HTERT RPE-1 (cell line): ENCODE data around the gene SLC5A5.

ENCODE experiments used
- in situ Hi-C: fragments of 300-500 bp; cut with MboI; formaldehyde crosslinking; loops from 4 replicates; pipeline ENCODE4 v1.14.3; 2020; ENCODE audit warnings: low sequenced_read_pairs

SLC5A5 gene

DNA sequence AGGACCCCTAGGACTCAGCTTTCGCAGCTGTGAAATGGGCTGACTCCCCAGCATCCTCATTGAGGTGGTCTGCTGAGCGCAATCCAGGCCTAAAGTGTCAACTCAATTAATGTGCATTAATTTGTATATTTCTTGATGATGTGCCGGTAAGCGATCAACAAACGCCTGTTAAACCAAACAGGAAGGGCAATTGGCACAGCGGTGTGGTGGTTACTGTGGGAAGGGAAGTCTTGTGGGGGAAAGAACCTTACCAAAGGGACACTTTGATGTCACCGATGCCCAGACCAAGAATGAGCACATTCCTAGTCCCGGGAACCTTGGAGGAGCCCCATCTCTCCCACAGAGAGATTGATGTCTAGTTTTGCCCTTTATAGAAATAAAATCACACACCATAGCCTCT, 25.6 kb upstream of the SLC5A5 start:
- in situ Hi-C loops, result no loop called here

GRCh38 chr19:17847538-17848366, 24.0 kb upstream of the SLC5A5 start, which contains the start of gene JAK3:
Gene JAK3 (minus strand): TSS chr19:17847982. CDS start chr19:17844417, 3,565 bp downstream.
- in situ Hi-C loops, result no loop called here

DNA sequence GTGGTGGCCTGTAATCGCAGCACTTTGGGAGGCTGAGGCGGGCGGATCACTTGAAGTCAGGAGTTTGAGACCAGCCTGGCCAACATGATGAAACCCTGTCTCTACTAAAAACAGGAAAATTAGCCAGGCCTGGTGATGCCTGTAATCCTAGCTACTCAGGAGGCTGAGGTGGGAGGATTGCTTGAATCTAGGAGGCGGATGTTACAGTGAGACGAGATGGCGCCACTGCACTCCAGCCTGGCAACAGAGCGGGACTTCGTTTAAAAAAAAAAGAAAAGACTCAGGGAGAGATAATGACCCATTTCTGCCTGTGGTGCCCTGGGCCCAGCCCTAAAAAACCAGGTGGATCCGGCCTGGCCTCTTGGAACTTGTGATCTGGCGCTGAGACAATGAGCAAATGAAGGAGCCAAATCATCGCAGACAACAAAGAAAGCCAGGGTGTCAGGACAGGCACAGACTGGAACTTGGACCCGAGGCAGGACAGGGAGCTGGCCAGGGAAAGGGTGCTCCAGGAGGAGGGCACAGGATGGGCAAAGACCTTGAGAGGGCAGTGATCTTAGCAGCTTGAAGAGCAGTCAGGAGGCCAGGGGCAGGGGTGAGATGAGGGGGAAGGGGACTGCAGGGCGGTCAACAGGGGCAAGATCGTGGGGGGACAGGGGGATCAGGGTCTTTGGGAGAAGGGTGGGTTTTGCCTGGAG, 23.0 kb upstream of the SLC5A5 start:
- in situ Hi-C loops, result no loop called here

DNA sequence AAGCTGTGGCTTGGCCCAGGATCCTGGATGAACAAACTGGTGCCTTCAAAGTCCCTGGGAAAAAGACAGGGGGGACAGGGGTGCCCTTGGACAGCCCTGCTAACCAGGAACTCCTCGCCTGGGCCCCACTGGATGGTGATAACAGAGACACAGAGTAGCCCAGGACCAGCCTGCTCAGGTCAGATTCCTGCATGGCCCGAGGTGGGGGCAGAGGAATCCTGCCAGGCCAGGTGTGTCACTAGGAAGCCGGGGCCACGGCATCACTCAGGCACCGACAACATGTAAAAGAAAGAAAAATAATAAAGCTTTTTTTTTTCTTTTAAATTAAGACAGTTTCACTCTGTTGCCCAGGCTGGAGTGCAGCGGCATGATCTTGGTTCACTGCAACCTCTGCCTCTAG, 17.7 kb upstream of the SLC5A5 start:
- in situ Hi-C loops, result no loop called here

- in situ Hi-C loops, result no loop called here
These were observed 16.2 kb upstream of the SLC5A5 start for GRCh38 chr19:17855280-17856152.

DNA sequence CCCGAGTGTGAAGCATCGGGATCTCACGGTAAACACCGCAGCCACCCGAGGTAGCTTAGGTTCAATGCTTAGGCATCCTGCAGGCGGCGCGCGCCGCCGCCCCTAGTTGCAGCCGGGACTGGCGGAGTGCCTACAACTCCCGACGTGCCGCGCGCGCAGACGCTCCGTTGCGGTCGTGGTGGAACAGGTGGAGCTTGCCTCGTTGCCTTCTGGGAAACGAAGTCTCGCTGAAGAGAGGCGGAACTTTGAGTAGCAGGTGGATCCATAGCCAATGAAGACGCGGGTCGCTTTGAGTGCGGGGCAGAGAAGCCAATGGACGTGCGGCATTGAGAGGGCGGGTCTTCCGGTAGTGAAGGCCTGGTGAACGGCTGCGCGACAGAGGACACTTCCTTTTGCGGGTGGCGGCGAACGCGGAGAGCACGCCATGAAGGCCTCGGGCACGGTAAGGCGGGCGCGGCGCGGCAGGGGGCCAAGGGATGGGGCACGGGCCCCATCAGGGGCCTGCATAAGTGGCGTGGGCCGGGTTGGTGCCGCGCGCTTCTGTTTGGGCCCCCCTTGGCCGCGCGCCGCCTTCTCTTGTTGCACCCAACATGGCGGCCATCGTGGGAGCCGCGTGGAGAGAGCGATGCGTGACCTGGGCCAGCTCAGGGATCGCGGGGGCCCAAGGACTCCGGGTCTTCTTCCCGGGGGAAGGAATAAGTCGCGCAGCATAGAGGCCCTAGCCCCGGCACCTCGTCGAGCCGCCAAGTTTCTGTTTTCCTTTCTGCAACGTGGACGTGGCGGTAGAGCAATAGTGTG, 12.0 kb upstream of the SLC5A5 start, which contains the start of gene RPL18A:
Gene RPL18A (plus strand): TSS at position 378 of the 798 bp plus-strand sequence. CDS start 47 bp downstream, at position 425.
- in situ Hi-C loops, result no loop called here

- in situ Hi-C loops, result no loop called here
These were observed 11.3 kb upstream of the SLC5A5 start for GRCh38 chr19:17860331-17860992.

DNA sequence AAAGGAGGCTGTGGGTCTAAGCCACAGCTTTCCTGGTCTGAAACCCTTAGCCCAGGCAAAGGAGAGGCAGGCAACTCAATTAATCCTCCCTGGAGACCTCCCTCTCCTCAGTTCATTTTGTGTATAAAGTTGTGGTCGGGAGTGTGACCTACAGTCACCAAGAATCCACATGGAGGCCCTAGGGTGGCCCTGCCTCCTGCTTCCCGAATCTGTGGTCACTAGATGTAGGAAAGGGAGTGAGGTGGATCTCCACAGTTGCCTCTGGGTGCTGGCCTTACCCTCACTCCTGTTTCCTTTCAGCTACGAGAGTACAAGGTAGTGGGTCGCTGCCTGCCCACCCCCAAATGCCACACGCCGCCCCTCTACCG, 10.8 kb upstream of the SLC5A5 start:
- in situ Hi-C loops, result no loop called here

GRCh38 chr19:17861542-17862402, 10.0 kb upstream of the SLC5A5 start:
- in situ Hi-C loops, result no loop called here

DNA sequence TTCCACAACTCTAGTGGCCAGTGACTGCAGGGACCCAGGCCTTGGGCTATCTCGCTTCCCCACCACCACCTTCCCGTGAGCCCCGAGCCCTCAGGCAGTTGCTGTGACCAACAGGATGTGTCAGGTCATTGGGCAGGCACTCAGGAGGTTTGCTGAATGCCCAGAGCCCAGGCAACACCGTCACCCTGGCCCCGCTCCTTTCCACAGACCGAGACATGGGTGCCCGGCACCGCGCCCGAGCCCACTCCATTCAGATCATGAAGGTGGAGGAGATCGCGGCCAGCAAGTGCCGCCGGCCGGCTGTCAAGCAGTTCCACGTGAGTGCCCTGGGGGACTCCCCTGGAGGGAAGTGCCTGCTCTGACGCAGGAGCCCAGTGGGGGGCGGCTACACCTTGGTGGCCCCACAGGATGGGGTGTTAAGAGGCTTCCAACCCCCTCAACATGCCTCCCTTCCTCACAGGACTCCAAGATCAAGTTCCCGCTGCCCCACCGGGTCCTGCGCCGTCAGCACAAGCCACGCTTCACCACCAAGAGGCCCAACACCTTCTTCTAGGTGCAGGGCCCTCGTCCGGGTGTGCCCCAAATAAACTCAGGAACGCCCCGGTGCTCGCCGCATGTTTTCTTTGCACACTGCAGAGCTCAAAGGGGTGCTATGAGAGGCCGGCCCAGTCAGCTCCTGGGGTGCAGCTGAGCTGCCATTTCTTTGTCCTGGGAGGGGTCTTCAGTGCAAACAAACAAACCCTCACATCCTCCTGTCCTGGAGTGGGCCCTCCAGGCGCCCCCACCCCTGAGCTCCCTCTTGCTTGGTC, 8.8 kb upstream of the SLC5A5 start:
- in situ Hi-C loops, result no loop called here

DNA sequence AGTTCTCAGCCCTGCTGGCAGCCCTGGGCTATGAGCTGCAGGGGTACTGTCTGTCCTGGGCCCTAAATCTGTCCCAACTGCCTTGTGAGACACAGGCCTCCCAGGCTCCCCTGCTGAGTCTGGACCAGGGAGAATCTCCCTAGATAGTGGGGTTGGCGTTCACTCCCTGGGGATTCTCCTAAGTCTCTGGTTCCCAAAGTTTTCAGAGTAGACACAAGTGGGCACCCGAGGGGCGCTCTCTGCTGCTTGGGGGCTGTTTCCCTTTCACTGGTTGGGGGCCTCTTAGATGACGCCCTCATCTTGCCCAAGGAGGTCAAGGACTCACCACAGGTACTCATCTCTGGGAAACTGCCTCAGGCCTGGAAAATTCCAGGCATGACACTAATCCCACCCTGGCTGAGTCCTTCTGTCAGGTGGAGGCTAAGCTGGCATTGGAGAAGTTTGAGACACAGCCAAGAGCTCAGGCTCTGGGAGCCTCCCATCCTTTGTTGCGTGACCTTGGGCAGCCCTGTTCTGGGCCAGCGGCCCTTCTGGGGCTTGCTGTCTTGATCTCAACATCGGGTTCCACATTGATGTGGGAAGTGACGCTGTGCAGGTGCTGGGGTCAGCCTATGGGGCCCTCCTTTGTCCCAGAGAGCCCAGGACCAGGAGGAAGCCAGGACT, 8.1 kb upstream of the SLC5A5 start:
- in situ Hi-C loops, result no loop called here

DNA sequence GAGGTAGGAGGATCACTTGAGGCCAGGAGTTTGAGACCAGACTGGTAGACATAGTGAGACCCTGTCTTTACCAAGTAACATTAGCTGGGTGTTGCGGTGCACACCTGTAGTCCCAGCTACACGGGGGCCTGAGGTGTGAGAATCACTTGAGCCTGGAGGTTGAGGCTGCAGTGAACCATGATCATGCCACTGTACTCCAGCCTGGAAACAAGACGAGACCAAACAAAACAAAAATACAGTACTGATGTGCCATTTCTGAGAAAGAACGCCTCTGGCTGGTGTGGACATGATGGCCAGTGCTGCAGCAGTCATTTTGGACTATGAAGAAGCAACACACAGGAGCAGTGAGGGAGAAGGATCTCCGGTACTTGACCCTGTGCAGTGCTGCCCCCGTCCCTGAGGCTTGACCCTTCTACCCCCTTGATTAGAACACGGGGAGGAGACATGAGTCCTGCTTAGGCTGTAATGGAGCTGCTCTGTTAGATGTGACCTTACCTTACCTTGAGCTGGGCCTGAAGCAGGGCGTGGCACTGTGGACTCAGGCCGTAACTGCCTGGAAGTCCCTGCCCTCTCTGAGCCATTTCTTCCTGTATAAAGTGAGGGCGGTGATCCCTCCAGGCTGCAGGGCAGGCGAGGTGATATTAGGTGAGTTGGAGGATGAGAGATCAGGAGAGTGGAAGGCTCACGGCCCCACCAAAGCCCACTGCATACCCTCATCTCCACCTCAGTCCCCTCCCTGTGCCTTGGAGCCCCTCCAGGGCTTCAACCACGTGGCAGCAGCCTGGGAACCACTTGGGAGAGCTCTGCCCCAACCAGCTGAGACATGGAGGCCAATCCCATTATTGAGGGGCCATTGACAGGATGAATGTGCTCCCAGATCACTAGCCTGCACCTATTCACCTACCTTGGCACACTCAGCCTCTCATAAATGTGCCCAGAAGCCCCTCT, 6.1 kb upstream of the SLC5A5 start:
- in situ Hi-C loops, result no loop called here

- in situ Hi-C loops, result no loop called here
These were observed 5.3 kb upstream of the SLC5A5 start for GRCh38 chr19:17866312-17866963.

GRCh38 chr19:17866964-17867486, 4.7 kb upstream of the SLC5A5 start:
- in situ Hi-C loops, result no loop called here

- in situ Hi-C loops, result no loop called here
These were observed 3.1 kb upstream of the SLC5A5 start for GRCh38 chr19:17868669-17869068.

GRCh38 chr19:17869114-17869608, 2.6 kb upstream of the SLC5A5 start:
- in situ Hi-C loops, result no loop called here
